HG02610 (cell line): ENCODE measurements around the gene LRP1.

Source experiments
- ATAC-seq: cut with Tn5 transposase; IDR thresholded peaks from one replicate; pipeline ENCODE4 v1.9.1; 2021; ENCODE audit warnings: mild to moderate bottlenecking, moderate library complexity; ENCODE audit not compliant: unreplicated experiment

LRP1 gene

DNA sequence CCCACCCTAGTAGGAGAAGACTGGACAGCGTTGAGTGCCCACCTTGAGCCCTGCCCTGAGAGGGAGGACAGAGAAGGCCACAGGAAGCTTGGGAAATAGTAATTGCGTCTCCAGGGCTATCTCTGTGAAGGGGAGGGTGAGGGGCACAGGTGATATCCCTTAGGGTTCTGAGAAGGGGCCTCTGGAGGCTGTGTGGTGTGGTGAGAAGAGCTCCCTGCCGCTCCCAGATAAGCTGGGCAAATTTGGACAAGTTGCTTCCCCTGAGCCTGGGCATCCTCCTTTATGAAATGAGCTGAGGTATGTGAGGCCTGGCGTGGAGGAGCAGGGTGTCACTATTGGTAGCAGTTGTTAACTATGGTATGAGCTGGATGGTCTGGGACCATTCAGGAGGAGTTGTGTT lies 42.6 kb downstream of the LRP1 start:
- ATAC-seq: no peak

DNA sequence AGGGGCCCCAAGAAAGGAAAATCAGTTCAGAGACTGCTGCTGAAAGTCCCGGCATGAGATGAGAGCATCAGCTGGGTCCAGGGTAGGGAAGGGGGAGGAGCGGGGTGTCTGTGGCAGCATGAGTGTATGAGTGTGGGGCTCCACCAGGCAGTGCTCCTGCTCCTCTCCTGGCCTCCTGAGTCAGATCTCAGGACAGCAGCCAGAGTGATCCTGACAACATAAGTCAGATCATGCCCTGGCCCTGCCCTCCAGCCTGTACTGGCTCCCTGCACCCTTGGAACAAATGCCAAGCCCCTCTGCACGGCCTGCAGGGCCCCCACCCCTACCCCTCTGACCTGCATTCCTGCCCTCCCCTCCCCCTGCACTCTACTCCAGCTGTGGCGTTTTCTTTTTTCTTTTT lies 43.4 kb downstream of the LRP1 start:
- no peak for ATAC-seq

DNA sequence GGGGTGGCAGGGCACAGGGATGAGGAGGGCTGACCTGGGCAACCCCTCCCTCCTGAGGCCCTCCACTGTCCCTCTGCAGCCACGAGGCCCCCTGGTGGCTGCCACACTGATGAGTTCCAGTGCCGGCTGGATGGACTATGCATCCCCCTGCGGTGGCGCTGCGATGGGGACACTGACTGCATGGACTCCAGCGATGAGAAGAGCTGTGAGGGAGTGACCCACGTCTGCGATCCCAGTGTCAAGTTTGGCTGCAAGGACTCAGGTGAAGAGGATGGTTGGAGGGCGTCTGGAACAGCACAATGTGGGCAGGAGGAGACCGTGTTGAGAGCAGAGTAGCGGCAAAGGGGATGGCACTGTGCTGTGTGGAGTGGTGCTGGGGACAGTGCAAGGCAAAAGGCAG lies 44.8 kb downstream of the LRP1 start:
- ATAC-seq: no peak

DNA sequence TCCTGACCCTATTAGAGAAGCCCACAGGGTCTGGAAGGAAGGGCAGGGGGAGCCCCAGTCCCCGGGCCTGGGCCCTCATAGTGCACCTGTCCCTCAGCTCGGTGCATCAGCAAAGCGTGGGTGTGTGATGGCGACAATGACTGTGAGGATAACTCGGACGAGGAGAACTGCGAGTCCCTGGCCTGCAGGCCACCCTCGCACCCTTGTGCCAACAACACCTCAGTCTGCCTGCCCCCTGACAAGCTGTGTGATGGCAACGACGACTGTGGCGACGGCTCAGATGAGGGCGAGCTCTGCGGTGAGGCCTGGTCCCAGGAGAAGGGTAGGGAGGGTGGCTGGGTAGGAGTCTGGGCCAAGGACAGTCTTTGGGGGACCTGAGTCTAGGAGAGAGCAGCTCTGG lies 45.4 kb downstream of the LRP1 start:
- no peak for ATAC-seq

DNA sequence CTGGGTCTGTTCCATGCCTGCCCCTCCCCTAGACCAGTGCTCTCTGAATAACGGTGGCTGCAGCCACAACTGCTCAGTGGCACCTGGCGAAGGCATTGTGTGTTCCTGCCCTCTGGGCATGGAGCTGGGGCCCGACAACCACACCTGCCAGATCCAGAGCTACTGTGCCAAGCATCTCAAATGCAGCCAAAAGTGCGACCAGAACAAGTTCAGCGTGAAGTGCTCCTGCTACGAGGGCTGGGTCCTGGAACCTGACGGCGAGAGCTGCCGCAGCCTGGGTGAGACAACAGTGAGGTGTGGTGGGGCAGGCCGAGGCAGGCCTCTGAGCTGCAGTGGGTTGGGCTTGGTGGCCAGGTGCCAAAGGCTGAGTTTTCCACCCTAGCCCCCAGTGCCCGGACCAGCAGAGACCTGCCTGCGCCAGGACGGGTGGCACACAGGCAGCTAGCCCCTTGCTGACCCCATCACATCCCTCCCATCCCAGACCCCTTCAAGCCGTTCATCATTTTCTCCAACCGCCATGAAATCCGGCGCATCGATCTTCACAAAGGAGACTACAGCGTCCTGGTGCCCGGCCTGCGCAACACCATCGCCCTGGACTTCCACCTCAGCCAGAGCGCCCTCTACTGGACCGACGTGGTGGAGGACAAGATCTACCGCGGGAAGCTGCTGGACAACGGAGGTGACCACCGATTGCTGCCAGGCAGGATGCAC lies 47.3 kb downstream of the LRP1 start:
- ATAC-seq: no peak

DNA sequence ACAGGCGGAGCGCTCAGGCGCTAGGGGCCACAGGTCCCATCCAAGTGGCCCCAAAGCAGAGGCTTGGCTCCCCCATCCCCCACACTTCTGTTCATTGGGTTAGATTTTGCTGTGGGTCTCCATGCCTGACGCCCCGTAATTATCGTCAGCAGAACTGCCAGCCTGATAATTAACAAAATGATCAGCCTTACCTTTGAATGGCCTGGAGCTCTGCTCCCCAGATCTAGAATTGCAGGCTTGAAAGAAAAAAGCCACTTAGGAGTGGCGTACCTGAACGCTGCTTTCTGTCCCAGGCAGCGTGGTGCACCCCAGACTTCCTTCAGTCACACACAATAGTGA lies 47.8 kb downstream of the LRP1 start:
- no peak for ATAC-seq

DNA sequence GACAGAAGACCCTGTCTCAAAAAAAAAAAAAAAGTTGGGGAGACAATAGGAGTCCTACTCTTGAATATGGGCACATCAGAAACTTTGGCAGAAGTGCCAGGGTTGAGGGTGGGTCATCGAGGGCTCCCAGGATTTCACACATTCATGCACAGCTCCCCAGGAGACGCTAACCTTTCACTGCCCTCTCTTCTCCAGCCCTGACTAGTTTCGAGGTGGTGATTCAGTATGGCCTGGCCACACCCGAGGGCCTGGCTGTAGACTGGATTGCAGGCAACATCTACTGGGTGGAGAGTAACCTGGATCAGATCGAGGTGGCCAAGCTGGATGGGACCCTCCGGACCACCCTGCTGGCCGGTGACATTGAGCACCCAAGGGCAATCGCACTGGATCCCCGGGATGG lies 48.6 kb downstream of the LRP1 start:
- ATAC-seq: no peak

DNA sequence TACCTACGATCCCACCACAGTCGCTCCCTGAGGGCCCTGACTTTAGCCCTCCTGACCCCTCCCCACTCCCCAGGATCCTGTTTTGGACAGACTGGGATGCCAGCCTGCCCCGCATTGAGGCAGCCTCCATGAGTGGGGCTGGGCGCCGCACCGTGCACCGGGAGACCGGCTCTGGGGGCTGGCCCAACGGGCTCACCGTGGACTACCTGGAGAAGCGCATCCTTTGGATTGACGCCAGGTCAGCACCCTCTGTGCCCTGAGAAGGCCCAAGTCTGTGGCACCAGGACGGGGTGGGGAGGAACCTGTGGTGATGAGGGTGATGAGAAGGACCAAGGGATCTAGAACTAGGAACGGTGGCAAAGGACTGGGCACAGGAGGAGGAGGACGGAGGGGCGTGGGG lies 49.1 kb downstream of the LRP1 start:
- no peak for ATAC-seq

DNA sequence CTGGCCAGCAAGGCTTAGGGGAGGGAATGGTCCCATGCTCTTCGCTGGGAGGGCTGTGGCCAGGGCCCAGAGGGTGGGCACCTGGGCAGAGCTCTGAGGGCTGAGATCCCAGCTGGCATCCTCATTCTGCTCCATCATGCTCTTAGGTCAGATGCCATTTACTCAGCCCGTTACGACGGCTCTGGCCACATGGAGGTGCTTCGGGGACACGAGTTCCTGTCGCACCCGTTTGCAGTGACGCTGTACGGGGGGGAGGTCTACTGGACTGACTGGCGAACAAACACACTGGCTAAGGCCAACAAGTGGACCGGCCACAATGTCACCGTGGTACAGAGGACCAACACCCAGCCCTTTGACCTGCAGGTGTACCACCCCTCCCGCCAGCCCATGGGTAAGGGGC lies 49.9 kb downstream of the LRP1 start:
- no peak for ATAC-seq

DNA sequence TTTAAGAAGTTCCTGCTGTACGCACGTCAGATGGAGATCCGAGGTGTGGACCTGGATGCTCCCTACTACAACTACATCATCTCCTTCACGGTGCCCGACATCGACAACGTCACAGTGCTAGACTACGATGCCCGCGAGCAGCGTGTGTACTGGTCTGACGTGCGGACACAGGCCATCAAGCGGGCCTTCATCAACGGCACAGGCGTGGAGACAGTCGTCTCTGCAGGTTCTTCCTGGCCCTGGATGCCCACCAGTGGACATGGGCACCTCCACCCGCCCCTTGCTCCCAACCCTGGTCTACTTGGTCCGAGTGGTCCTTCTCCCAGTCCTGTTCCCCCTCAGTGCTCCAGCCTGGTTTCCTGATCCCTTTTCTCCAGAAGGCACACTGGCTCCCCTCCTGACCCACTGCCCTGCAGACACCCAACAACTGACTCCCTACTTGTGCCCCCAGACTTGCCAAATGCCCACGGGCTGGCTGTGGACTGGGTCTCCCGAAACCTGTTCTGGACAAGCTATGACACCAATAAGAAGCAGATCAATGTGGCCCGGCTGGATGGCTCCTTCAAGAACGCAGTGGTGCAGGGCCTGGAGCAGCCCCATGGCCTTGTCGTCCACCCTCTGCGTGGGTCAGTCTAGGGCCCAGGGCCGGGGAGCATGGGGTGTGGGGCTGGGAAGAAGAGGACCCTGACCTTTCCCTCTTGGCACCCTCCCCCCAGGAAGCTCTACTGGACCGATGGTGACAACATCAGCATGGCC lies 51.2 kb downstream of the LRP1 start:
- no peak for ATAC-seq

DNA sequence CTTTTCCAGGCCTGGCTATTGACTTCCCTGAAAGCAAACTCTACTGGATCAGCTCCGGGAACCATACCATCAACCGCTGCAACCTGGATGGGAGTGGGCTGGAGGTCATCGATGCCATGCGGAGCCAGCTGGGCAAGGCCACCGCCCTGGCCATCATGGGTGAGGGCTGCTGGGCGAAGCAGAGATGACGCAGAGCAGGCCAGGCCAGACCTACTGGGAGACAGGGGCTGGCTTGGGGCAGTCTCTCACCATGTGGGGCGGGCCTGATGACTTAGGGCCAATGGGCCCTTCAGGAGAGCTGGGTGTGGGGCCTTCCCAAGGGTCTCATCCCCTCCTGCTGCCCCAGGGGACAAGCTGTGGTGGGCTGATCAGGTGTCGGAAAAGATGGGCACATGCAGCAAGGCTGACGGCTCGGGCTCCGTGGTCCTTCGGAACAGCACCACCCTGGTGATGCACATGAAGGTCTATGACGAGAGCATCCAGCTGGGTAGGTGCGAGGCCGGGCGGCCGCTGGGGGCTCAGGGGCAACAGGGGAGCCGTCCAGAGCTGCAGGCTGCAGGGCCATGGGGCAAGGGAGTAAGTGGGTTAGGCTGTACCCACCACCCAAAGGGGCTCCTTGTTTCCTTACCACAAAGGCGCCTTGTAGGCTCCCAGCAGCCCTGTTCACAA lies 52.2 kb downstream of the LRP1 start:
- no peak for ATAC-seq

DNA sequence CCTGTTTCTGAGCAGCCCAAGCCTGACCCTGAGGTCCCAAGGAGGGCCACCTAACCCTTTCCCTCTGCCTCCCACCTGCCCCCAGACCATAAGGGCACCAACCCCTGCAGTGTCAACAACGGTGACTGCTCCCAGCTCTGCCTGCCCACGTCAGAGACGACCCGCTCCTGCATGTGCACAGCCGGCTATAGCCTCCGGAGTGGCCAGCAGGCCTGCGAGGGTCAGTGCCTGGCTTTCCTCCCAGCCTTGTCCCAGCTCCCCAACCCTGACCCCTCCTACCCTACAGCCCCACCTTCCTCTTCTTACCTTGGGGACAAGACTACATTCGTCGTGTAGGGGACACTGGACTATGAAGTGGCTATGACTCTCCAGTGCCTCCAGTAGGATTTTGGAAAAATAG lies 52.8 kb downstream of the LRP1 start:
- no peak for ATAC-seq

DNA sequence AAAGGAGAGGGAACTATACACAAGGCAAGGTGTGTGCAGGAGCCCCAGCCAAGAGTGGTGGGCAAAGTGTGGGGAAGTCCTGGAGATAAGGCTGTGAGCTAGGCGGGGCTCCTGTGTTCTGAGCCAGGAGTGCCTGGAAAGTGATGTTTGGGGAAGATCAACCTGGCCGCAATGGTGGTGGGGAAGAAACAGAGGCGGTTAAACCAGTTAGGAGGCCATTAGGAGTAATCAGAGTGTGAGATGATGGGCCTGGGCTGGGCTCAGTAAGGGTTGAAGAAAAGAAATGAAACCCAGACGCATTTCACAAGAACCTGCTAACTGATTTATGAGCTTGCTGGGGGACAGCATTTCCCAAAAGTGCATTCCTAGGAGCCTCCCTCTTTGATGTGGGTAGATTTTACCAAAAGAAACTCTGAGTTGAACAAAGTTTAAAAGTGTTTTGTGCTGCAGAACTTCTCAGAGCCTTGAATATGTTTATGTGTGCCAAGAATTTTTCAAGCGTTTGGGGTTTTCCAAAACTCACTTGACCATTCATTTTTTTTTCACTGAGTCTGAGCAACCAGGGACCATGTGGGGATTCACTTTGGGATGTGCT lies 53.4 kb downstream of the LRP1 start:
- ATAC-seq: no peak

DNA sequence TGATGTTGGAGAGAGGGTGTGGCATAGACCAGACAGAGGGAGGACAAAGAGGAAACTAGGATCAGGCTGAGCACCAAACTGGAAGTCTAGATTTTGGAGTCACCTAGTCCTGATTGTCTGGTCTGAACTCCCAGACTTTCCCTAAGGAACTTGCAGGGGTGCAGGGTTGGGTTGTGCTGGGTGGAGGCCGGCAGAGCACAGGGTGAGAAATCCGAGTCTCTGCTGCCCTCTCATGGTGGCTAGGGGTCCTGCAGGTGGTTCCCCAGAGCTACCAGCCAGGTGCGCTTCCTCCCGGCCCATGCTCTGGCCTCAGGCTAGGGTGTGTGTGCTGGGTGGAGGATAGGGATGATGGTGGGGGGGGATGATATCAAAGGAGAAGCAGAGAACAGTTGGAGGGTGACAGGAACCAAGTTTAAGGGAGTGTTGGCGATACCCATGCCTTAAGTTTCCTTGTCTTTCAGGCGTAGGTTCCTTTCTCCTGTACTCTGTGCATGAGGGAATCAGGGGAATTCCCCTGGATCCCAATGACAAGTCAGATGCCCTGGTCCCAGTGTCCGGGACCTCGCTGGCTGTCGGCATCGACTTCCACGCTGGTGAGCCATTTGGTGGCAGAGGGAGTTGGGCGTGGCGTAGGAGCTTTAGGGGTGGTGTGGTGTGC lies 54.8 kb downstream of the LRP1 start:
- ATAC-seq: peak; percentile 83

DNA sequence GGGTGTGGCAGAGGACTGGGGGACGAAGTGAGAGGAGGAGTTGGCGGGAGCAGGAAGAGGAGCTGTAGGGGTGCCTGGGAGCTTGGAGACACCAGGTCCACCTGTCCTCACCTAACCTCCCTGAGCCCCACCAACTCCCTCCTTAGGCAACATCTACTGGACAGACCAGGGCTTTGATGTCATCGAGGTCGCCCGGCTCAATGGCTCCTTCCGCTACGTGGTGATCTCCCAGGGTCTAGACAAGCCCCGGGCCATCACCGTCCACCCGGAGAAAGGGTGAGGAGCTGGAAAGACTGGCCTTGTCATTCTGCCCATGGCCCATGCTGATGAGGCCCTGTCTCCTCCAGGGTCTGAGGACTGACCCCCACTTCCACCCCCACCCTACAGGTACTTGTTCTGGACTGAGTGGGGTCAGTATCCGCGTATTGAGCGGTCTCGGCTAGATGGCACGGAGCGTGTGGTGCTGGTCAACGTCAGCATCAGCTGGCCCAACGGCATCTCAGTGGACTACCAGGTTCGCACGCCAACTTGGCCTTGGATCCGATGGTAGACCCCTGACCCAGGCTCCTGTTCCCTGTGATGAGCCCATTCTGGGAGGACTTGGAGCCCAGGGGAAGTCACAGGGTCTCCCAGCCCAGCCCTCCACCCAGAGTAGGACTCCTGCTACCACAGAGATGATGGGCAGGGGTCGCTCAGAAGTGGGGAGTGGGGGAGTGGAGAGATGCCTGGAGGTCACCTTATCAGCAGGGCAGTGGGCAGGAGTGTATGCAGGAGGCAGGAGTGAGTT lies 55.8 kb downstream of the LRP1 start:
- ATAC-seq: no peak

DNA sequence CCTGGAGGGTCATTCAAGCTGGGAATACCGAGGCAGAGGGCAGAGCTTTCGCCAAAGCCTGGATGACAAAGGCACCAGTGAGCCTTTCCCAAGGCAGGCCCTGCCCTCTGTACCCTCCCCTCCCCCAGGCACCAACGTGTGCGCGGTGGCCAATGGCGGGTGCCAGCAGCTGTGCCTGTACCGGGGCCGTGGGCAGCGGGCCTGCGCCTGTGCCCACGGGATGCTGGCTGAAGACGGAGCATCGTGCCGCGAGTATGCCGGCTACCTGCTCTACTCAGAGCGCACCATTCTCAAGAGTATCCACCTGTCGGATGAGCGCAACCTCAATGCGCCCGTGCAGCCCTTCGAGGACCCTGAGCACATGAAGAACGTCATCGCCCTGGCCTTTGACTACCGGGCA lies 57.1 kb downstream of the LRP1 start:
- ATAC-seq: no peak

DNA sequence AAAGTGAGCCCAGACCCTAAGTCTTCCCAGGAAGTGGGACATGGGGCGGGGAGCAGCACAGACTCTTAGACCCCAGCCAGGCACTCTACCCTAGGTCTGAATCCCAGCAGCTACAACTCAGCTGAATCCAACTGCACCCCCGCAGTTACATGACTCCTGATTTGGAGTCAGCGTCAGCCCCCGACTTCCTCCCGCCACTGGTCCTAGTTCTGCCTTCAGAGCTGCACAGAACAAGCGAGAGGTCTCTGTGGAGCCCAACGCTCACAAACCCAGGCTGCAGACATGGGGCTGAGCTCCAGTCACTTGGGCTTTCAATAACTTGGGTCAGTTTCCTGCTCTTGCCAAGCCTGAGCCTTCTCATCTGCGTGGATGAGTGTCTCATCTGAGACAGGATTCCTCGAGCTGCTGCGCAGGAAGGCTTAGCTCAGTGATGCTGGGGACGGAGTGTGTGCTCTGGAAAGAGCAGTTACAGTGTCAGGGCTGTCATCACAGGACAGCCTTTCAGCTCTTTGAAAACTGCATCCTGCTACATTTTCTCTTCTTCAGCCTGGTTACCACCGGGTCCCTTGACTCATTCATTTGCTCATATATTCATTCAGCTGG lies 57.7 kb downstream of the LRP1 start:
- no peak for ATAC-seq

DNA sequence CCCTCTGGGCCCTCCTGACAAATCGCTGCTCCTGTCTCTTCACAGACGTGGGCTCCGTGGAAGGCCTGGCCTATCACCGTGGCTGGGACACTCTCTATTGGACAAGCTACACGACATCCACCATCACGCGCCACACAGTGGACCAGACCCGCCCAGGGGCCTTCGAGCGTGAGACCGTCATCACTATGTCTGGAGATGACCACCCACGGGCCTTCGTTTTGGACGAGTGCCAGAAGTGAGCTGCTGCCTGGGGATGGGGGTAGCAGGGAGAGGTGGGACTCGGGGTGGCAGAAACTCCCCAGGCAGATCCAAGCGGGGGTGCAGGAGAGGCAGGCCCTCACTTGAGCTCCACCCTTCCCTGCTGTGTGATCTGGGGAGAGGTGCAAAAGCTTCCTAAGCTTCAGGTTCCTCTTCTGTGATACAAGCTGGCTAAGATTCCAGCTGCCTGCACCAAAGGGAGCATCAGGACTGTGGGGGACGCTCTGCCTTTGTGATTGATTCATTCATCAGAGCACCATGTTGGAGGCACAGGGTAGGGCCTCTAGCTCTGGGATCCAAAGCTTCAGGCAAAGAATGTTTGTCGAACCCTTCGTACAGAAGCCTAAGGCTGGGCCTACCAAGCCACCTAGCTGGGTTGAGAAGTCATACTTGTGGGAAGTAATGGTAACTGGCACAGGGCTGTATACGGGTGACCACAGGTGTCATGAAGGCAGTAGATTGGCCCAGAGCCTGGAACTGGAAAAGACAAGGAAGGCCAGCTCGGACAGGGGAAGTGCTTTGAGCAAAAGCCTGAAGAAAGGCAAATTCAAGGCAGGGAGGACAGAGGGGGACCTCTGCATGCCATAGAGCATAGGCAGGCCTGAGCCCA lies 59.2 kb downstream of the LRP1 start:
- no peak for ATAC-seq

DNA sequence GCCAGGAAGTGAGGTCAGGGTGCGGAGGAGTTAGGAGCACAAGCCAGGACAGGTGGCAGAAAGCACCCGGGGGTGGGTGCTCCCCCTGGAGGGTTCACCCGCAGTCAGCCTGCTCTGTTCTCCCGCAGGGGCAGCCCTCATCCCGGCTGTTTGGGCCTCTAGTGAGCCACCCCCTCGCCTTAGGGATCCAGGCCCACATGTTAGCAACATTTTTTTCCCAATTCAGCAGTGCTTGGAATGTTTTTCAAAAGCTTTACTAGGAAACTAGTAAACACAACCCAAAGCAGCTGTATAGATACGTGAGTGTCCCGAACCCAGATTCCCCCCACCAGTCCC lies 59.8 kb downstream of the LRP1 start:
- no peak for ATAC-seq
